CD14-positive monocyte (primary cell): ENCODE data around the gene NAV1. TPM values are rescaled to one million over a fixed set of nuclear protein-coding genes. Genes with fewer than 3 reads are reported as not detected.

Experiments
- DNase-seq, 3 donors: peaks; one replicate each; pipeline ENCODE4 v3.0.0-alpha.2; 2011 to 2022
- H2AFZ ChIP-seq: 2 replicates; pipeline ENCODE4 v1.6.0; 2012; ENCODE audit warnings: mild to moderate bottlenecking, low read depth, low read length, inconsistent platforms; ENCODE audit not compliant: insufficient read depth, poor library complexity, severe bottlenecking
- H3K27ac ChIP-seq, 2 donors: 1 replicate in 1 of 2; 2 replicates in 1 of 2; pipeline ENCODE4 v1.5.1; 2012 to 2013; ENCODE audit warnings: low read length in 2 of 2, control low read depth in 1 of 2, inconsistent platforms in 1 of 2, low read depth in 1 of 2, mild to moderate bottlenecking in 1 of 2
- H3K27me3 ChIP-seq, 2 donors: one replicate each; pipeline versions ENCODE4 v1.6.0 to v1.6.1; 2011 to 2013; ENCODE audit warnings: low read length in 2 of 2; ENCODE audit not compliant: control insufficient read depth in 2 of 2, insufficient read depth in 2 of 2
- H3K36me3 ChIP-seq, 2 donors: replicated peaks in 1 of 2; 1 replicate in 1 of 2; 2 replicates in 1 of 2; pipeline versions ENCODE4 v1.5.1 to v1.6.1; 2012 to 2013; ENCODE audit warnings: low read length in 2 of 2, control low read depth in 1 of 2, inconsistent platforms in 1 of 2, mild to moderate bottlenecking in 1 of 2; ENCODE audit not compliant: insufficient read depth in 2 of 2, control insufficient read depth in 1 of 2
- H3K4me1 ChIP-seq, 2 donors: 1 replicate in 1 of 2; 2 replicates in 1 of 2; pipeline versions ENCODE4 v1.5.1 to v1.6.1; 2012 to 2013; ENCODE audit warnings: low read length in 2 of 2, control low read depth in 1 of 2, inconsistent platforms in 1 of 2, mild to moderate bottlenecking in 1 of 2, moderate library complexity in 1 of 2; ENCODE audit not compliant: insufficient read depth in 2 of 2, control insufficient read depth in 1 of 2
- H3K4me2 ChIP-seq: replicated peaks from 2 replicates; pipeline ENCODE3; 2012; ENCODE audit warnings: low read length, moderate library complexity, mild to moderate bottlenecking; ENCODE audit not compliant: poor library complexity, severe bottlenecking; ENCODE audit errors: extremely low read depth
- H3K4me3 ChIP-seq, 3 experiments: fragments of 200-600 bp in 1 of 3; sonication (generic) in 1 of 3; replicated peaks in 1 of 3; 1 replicate in 2 of 3; 2 replicates in 1 of 3; pipeline ENCODE4 v1.5.1; 2011 to 2013; ENCODE audit warnings: low read length in 3 of 3, mild to moderate bottlenecking in 3 of 3, control low read depth in 2 of 3, low read depth in 2 of 3, inconsistent platforms in 1 of 3, moderate library complexity in 1 of 3
- H3K79me2 ChIP-seq: 2 replicates; pipeline ENCODE4 v1.6.0; 2012; ENCODE audit warnings: mild to moderate bottlenecking, control low read depth, inconsistent platforms, low read length, moderate library complexity; ENCODE audit not compliant: insufficient read depth
- H3K9ac ChIP-seq: 2 replicates; pipeline ENCODE4 v1.6.0; 2017; ENCODE audit warnings: low read length, mild to moderate bottlenecking; ENCODE audit not compliant: insufficient read depth, poor library complexity, severe bottlenecking
- H3K9me3 ChIP-seq, 2 donors: replicated peaks in 1 of 2; 1 replicate in 1 of 2; 2 replicates in 1 of 2; pipeline versions ENCODE4 v1.5.1 to v1.6.1; 2012 to 2013; ENCODE audit warnings: low read length in 2 of 2, control low read depth in 1 of 2; ENCODE audit not compliant: control insufficient read depth in 1 of 2, insufficient read depth in 1 of 2
- H4K20me1 ChIP-seq: 2 replicates; pipeline ENCODE4 v1.6.0; 2012; ENCODE audit warnings: mild to moderate bottlenecking, low read length, control low read depth, moderate library complexity; ENCODE audit not compliant: insufficient read depth
- H3K27ac Mint-ChIP-seq, 7 donors: one replicate each; pipeline ENCODE4 v1.8.0; 2020; ENCODE audit warnings: mild to moderate bottlenecking in 7 of 7, mixed read lengths in 7 of 7, moderate library complexity in 6 of 7, inconsistent platforms in 2 of 7
- H3K27me3 Mint-ChIP-seq, 3 donors: one replicate each; pipeline ENCODE4 v1.8.0; 2021 to 2022; ENCODE audit warnings: low read depth in 3 of 3, mild to moderate bottlenecking in 3 of 3, mixed read lengths in 3 of 3, moderate library complexity in 3 of 3, inconsistent platforms in 1 of 3
- H3K36me3 Mint-ChIP-seq, 2 donors: one replicate each; pipeline ENCODE4 v1.8.0; 2020; ENCODE audit warnings: mixed read lengths in 2 of 2, inconsistent platforms in 1 of 2, mild to moderate bottlenecking in 1 of 2
- H3K4me1 Mint-ChIP-seq: one replicate; pipeline ENCODE4 v1.8.0; 2020; ENCODE audit warnings: mild to moderate bottlenecking, mixed read lengths
- H3K4me3 Mint-ChIP-seq, 2 donors: one replicate each; pipeline ENCODE4 v1.8.0; 2020; ENCODE audit warnings: mild to moderate bottlenecking in 2 of 2, mixed read lengths in 2 of 2, moderate library complexity in 1 of 2
- H3K9me3 Mint-ChIP-seq, 7 donors: one replicate each; pipeline ENCODE4 v1.8.0; 2020 to 2022; ENCODE audit warnings: mixed read lengths in 7 of 7, mild to moderate bottlenecking in 6 of 7, moderate library complexity in 6 of 7, inconsistent platforms in 2 of 7
- CTCF ChIP-seq: fragments of 200-600 bp; IDR thresholded peaks from one replicate; pipeline ENCODE4 v1.8.0; 2022; ENCODE audit warnings: antibody characterized with exemption, mild to moderate bottlenecking
- WGBS: methylation state at CpG from one replicate; pipeline ENCODE4 v1.1.5; 2013; ENCODE audit warnings: missing lambda C conversion rate; ENCODE audit not compliant: insufficient coverage; 5-methylcytosine and 5-hydroxymethylcytosine counted together
- intact Hi-C, 2 donors: fragments of 100-400 bp; cut with micrococcal nuclease; formaldehyde crosslinking; loops; one replicate each; pipeline versions ENCODE4 v1.15.0 to v1.15.1; 2023
- polyA plus RNA-seq, 3 donors: library from polyadenylated mRNA; depleted of rRNA in 1 of 3; unstranded in 2 of 3; stranded (reverse) in 1 of 3; fragments of 300-500 nt in 2 of 3; fragments of >200 nt in 1 of 3; fragmentation: Illumina TruSeq in 2 of 3; gene quantifications; 1 replicate in 2 of 3; 2 replicates in 1 of 3; pipeline ENCODE4 v1.2.3, GENCODE V29; 2012 to 2021

NAV1 gene
- polyA plus RNA-seq, 3 donors, result 0.37 to 1.4 (median 0.89) TPM

- no peak overlapping the region for H3K4me3 Mint-ChIP-seq
- Histone ChIP-seq H4K20me1 (no peaks in the 10 kb centered on the region), H3K9me3 (no peaks in the 10 kb centered on the region), H3K27me3 (no peaks in the 10 kb centered on the region), H3K79me2 (no peaks in the 10 kb centered on the region), H3K27ac (no peak overlapping the region), H3K4me1 (peaks cover 3 to 9% of the 10 kb centered on the region in 2 donors), H2AFZ (no peak overlapping the region), H3K4me3 (no peak overlapping the region), H3K36me3 (no peaks in the 10 kb centered on the region), H3K9ac (no peak overlapping the region), H3K4me2 (no peak overlapping the region)
- peaks cover 17% of the 10 kb centered on the region for H3K4me1 Mint-ChIP-seq
- H3K9me3 Mint-ChIP-seq, result no peaks in the 10 kb centered on the region
- DNase-seq, result no peak
- TF ChIP-seq CTCF, result no peak
- intact Hi-C loops, result no loop called here
- H3K27ac Mint-ChIP-seq, result no peak overlapping the region
- H3K36me3 Mint-ChIP-seq, result peaks cover 0 to 1% of the 10 kb centered on the region in 2 donors
- WGBS, result 88% methylated on average over 15 of the region's 18 CpGs
- H3K27me3 Mint-ChIP-seq, result peaks cover 0 to 5% (median 3%) of the 10 kb centered on the region in 3 donors
These were observed 23.9 kb downstream of the NAV1 start for GRCh38 chr1:201562659-201563405.

GRCh38 chr1:201563406-201563780, 24.5 kb downstream of the NAV1 start:
- 92% methylated on average over 1 of the region's 2 CpGs for WGBS
- no peak overlapping the region for H3K9ac ChIP-seq
- H3K27me3 ChIP-seq, result no peaks in the 10 kb centered on the region
- H3K4me1 ChIP-seq, result peaks cover 3 to 9% of the 10 kb centered on the region in 2 donors
- Mint-ChIP-seq H3K36me3 (peaks cover 0 to 1% of the 10 kb centered on the region in 2 donors), H3K27ac (no peak overlapping the region), H3K4me3 (no peak overlapping the region), H3K27me3 (peaks cover 2 to 5% (median 3%) of the 10 kb centered on the region in 3 donors), H3K4me1 (peaks cover 18% of the 10 kb centered on the region), H3K9me3 (no peaks in the 10 kb centered on the region)
- no peaks in the 10 kb centered on the region for H3K36me3 ChIP-seq
- H3K4me3 ChIP-seq, result no peak overlapping the region
- no peaks in the 10 kb centered on the region for H3K79me2 ChIP-seq
- TF ChIP-seq CTCF, result no peak
- no peaks in the 10 kb centered on the region for H3K9me3 ChIP-seq
- intact Hi-C loops, result no loop called here
- no peaks in the 10 kb centered on the region for H4K20me1 ChIP-seq
- DNase-seq, result no peak
- H3K27ac ChIP-seq, result no peak overlapping the region
- no peak overlapping the region for H2AFZ ChIP-seq
- no peak overlapping the region for H3K4me2 ChIP-seq
